SIG-M5 (cell line): ENCODE data around the gene VEGFC.

Experiments used
- DNase-seq: peaks from one replicate; lab custom pipeline; 2025; lab: John Stamatoyannopoulos, UW

VEGFC gene

GRCh38 chr4:176761872-176762271 lies 30.9 kb downstream of the VEGFC start:
- DNase-seq: no peak

GRCh38 chr4:176760471-176760870 lies 32.3 kb downstream of the VEGFC start:
- no peak for DNase-seq

- DNase-seq: no peak
Observed at GRCh38 chr4:176758731-176759130, 34.0 kb downstream of the VEGFC start.

- no peak for DNase-seq
Observed at GRCh38 chr4:176758323-176758722, 34.4 kb downstream of the VEGFC start.

GRCh38 chr4:176755613-176756012 lies 37.1 kb downstream of the VEGFC start:
- DNase-seq: no peak

GRCh38 chr4:176755001-176755400 lies 37.7 kb downstream of the VEGFC start:
- no peak for DNase-seq

- DNase-seq: no peak
Observed at GRCh38 chr4:176753049-176753448, 39.7 kb downstream of the VEGFC start.

GRCh38 chr4:176752191-176752749 lies 40.5 kb downstream of the VEGFC start:
- DNase-seq: no peak

- DNase-seq: no peak
Observed at GRCh38 chr4:176751061-176751460, 41.7 kb downstream of the VEGFC start.

- no peak for DNase-seq
Observed at GRCh38 chr4:176746846-176747245, 45.9 kb downstream of the VEGFC start.

- no peak for DNase-seq
Observed at GRCh38 chr4:176745902-176746301, 46.8 kb downstream of the VEGFC start.

- no peak for DNase-seq
Observed at GRCh38 chr4:176744091-176744490, 48.6 kb downstream of the VEGFC start.

GRCh38 chr4:176742211-176742610 lies 50.5 kb downstream of the VEGFC start:
- DNase-seq: no peak

- DNase-seq: no peak
Observed at GRCh38 chr4:176741253-176741652, 51.5 kb downstream of the VEGFC start.

- DNase-seq: no peak
Observed at GRCh38 chr4:176735300-176735699, 57.4 kb downstream of the VEGFC start.

GRCh38 chr4:176734461-176734860 lies 58.3 kb downstream of the VEGFC start:
- DNase-seq: no peak

GRCh38 chr4:176729489-176729888 lies 63.2 kb downstream of the VEGFC start:
- DNase-seq: no peak

- no peak for DNase-seq
Observed at GRCh38 chr4:176726803-176727202, 65.9 kb downstream of the VEGFC start.

GRCh38 chr4:176721459-176721858 lies 71.3 kb downstream of the VEGFC start:
- no peak for DNase-seq

GRCh38 chr4:176718881-176719280 lies 73.8 kb downstream of the VEGFC start:
- DNase-seq: no peak

- DNase-seq: no peak
Observed at GRCh38 chr4:176717237-176717636, 75.5 kb downstream of the VEGFC start.

- DNase-seq: no peak
Observed at GRCh38 chr4:176709417-176709816, 83.3 kb downstream of the VEGFC start.

GRCh38 chr4:176708771-176709311 lies 83.9 kb downstream of the VEGFC start:
- DNase-seq: no peak

- DNase-seq: no peak
Observed at GRCh38 chr4:176690716-176691115, 102.0 kb downstream of the VEGFC start.
